H1 (cell line): ENCODE data around the gene SH3RF3. TPM values are rescaled to one million over a fixed set of nuclear protein-coding genes. Genes with fewer than 3 reads are reported as not detected.

ENCODE experiments used
- CHD7 ChIP-seq: fragments of 300-600 bp; sonication (generic); IDR thresholded peaks from 2 replicates; pipeline ENCODE4 v1.7.1; 2012; ENCODE audit warnings: low read length, moderate library complexity, mild to moderate bottlenecking, inconsistent platforms; ENCODE audit not compliant: insufficient replicate concordance
- SIRT6 ChIP-seq: IDR thresholded peaks from one replicate; pipeline ENCODE4 v1.7.1; 2012; ENCODE audit warnings: low read length, inconsistent platforms
- TAF1 ChIP-seq: IDR thresholded peaks from 2 replicates; pipeline ENCODE4 v1.6.1; 2011; ENCODE audit warnings: mild to moderate bottlenecking, low read depth, low read length
- USF2 ChIP-seq: IDR thresholded peaks from 2 replicates; pipeline ENCODE4 v1.6.1; 2011; ENCODE audit warnings: low read length, improper control_type of control experiment
- polyA plus RNA-seq, 7 experiments: library from polyadenylated mRNA; depleted of rRNA in 3 of 7; stranded (reverse) in 5 of 7; unstranded in 2 of 7; fragments of >200 nt in 5 of 7; fragments of 200-250 nt in 2 of 7; gene quantifications; 1 replicate in 5 of 7; 2 replicates in 1 of 7; 4 replicates in 1 of 7; pipeline versions ENCODE4 v1.2.1 to v1.2.3, GENCODE V29; 2011 to 2013; ENCODE audit warnings: missing spikeins in 2 of 7, mixed read lengths in 2 of 7
- total RNA-seq: library from RNA; stranded (reverse); fragmentation: NEBNext Ultra II Directional; extraction: Animal tissue kit (Norgen Biotek cat#: 25700); gene quantifications from 2 replicates; pipeline ENCODE4 v1.2.1, GENCODE V29; 2021
- TF ChIP-seq, protein P1 (sequence below), 3 experiments: IDR thresholded peaks; 1 replicate in 2 of 3; 2 replicates in 1 of 3; pipeline versions ENCODE4 v1.5.1 to v1.6.1; 2011; ENCODE audit warnings: low read length in 3 of 3, mild to moderate bottlenecking in 3 of 3, inconsistent platforms in 2 of 3, low read depth in 1 of 3, moderate library complexity in 1 of 3; ENCODE audit not compliant: insufficient read depth in 1 of 3; ENCODE audit errors: control extremely low read depth in 1 of 3

SH3RF3 gene
- total and polyA plus RNA-seq, 2 of the 8 experiments (the other 6 are each of a cell fraction or from before 2014, with no cell fraction given): 0.11 to 0.65 TPM

- no peak for TF ChIP-seq CHD7
- TF ChIP-seq SIRT6: no peak
- TF ChIP-seq, protein P1, sequence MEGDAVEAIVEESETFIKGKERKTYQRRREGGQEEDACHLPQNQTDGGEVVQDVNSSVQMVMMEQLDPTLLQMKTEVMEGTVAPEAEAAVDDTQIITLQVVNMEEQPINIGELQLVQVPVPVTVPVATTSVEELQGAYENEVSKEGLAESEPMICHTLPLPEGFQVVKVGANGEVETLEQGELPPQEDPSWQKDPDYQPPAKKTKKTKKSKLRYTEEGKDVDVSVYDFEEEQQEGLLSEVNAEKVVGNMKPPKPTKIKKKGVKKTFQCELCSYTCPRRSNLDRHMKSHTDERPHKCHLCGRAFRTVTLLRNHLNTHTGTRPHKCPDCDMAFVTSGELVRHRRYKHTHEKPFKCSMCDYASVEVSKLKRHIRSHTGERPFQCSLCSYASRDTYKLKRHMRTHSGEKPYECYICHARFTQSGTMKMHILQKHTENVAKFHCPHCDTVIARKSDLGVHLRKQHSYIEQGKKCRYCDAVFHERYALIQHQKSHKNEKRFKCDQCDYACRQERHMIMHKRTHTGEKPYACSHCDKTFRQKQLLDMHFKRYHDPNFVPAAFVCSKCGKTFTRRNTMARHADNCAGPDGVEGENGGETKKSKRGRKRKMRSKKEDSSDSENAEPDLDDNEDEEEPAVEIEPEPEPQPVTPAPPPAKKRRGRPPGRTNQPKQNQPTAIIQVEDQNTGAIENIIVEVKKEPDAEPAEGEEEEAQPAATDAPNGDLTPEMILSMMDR (IDR thresholded peaks at IDR 0.05; ENCODE audit: control extremely low read depth in 1 of 3, insufficient read depth in 1 of 3, low read depth in 1 of 3, low read length in 3 of 3): no peak
- no peak for TF ChIP-seq TAF1
- TF ChIP-seq USF2: no peak
Measured at GRCh38 chr2:109384308-109385271, 255.6 kb downstream of the SH3RF3 start (continued).
